GM13977 (cell line): Measurements from ENCODE around the gene ANO3.

Experiments used
- DNase-seq: peaks from one replicate; pipeline ENCODE4 v3.0.0; 2012; ENCODE audit warnings: low spot score
- CTCF ChIP-seq: IDR thresholded peaks from 2 replicates; pipeline ENCODE4 v1.5.1; 2012; ENCODE audit warnings: mild to moderate bottlenecking, control low read depth; ENCODE audit not compliant: insufficient read depth; ENCODE audit errors: extremely low read depth, missing control alignments
- in situ Hi-C: fragments of 300-500 bp; cut with MboI; formaldehyde crosslinking; loops from one replicate; pipeline ENCODE4 v1.12.0; 2022; ENCODE audit warnings: low sequenced_read_pairs, low pct_unique_long_range_greater_than_20kb, mixed read lengths, inconsistent platforms; ENCODE audit not compliant: unreplicated experiment

The ANO3 gene

GRCh38 chr11:26698224-26698623 is 366.3 kb downstream of the ANO3 start:
- DNase-seq, result no peak
- in situ Hi-C loops, result no loop called here
- TF ChIP-seq CTCF, result no peak

GRCh38 chr11:26700574-26701235 is 368.8 kb downstream of the ANO3 start:
- in situ Hi-C loops, result no loop called here
- no peak for DNase-seq
- no peak for TF ChIP-seq CTCF

- DNase-seq, result no peak
- in situ Hi-C loops, result no loop called here
- TF ChIP-seq CTCF, result no peak
Observed at GRCh38 chr11:26702406-26702805, 370.5 kb downstream of the ANO3 start.

GRCh38 chr11:26703411-26704191 is 371.7 kb downstream of the ANO3 start:
- in situ Hi-C loops, result no loop called here
- DNase-seq, result no peak

GRCh38 chr11:26704249-26704648 is 372.3 kb downstream of the ANO3 start:
- no peak for DNase-seq
- in situ Hi-C loops, result no loop called here
- no peak for TF ChIP-seq CTCF

More at GRCh38 chr11:26703411-26704191, 371.7 kb downstream of the ANO3 start:
- TF ChIP-seq CTCF, result no peak

GRCh38 chr11:26706181-26706580 is 374.3 kb downstream of the ANO3 start:
- in situ Hi-C loops, result no loop called here
- no peak for TF ChIP-seq CTCF

More at GRCh38 chr11:26706181-26706580, 374.3 kb downstream of the ANO3 start:
- DNase-seq, result no peak
